HepG2 (cell line): ENCODE results near the gene ATR. TPM values are rescaled to one million over a fixed set of nuclear protein-coding genes. Genes with fewer than 3 reads are reported as not detected.

ENCODE experiments used
- ATAC-seq: fragments of 200-7000 bp; cut with Tn5 transposase; 3 replicates; pipeline ENCODE4 v1.9.1; 2020; ENCODE audit warnings: mild to moderate bottlenecking, moderate library complexity
- BruUV-seq: library from RNA; stranded (reverse); fragments of 400-500 nt; replicated peaks from 2 replicates; lab custom pipeline; 2021; lab: Mats Ljungman, UMichigan
- CTCF ChIA-PET: fragments of 300-600 bp; formaldehyde crosslinking; extraction: SDS; loops from one replicate; lab custom pipeline; 2021; ENCODE audit warnings: low total read pairs, inconsistent platforms, low intra/inter-chr PET ratio; lab: Yijun Ruan, JAX
- POLR2A ChIA-PET: fragments of 350-600 bp; sonication (Branson Sonifier 250); formaldehyde crosslinking; loops from one replicate; lab custom pipeline; 2020; ENCODE audit warnings: antibody characterized with exemption, inconsistent platforms; lab: Yijun Ruan, JAX
- DNase-seq: peaks from one replicate; pipeline ENCODE4 v3.0.0-alpha.2; 2015; ENCODE audit warnings: low spot score
- FAIRE-seq: peaks from 3 replicates; lab custom pipeline; 2011; peaks lifted over from hg19 to GRCh38; lab: Jason Lieb, UNC
- H2AFZ ChIP-seq: one replicate; pipeline ENCODE4 v1.6.1; 2011; ENCODE audit warnings: low read length, inconsistent platforms
- H3K27ac ChIP-seq: fragments of 300-600 bp; 3 replicates; pipeline ENCODE4 v1.8.0; 2011; ENCODE audit warnings: mixed run types, mild to moderate bottlenecking, mixed read lengths, low read length, inconsistent platforms; ENCODE audit not compliant: insufficient read depth; ENCODE audit errors: extremely low read length
- H3K27me3 ChIP-seq, 2 experiments: fragments of 200-600 bp in 1 of 2; 2 replicates in 1 of 2; 3 replicates in 1 of 2; pipeline versions ENCODE4 v1.6.0 to v1.8.0; 2011; ENCODE audit warnings: low read length in 2 of 2, mild to moderate bottlenecking in 2 of 2, moderate library complexity in 2 of 2, inconsistent platforms in 1 of 2; ENCODE audit not compliant: insufficient read depth in 2 of 2, control insufficient read depth in 1 of 2
- H3K36me3 ChIP-seq, 2 experiments: fragments of 200-600 bp in 1 of 2; replicated peaks in 1 of 2; 2 replicates in 1 of 2; 3 replicates in 1 of 2; pipeline versions ENCODE4 v1.5.1 to v1.8.0; 2011; ENCODE audit warnings: low read length in 2 of 2, inconsistent platforms in 1 of 2; ENCODE audit not compliant: insufficient read depth in 2 of 2, control insufficient read depth in 1 of 2
- H3K4me1 ChIP-seq: 2 replicates; pipeline ENCODE4 v1.5.1; 2012; ENCODE audit warnings: low read length, inconsistent platforms; ENCODE audit not compliant: insufficient read depth
- H3K4me2 ChIP-seq: 2 replicates; pipeline ENCODE4 v1.6.0; 2011; ENCODE audit warnings: low read depth, low read length, inconsistent platforms
- H3K4me3 ChIP-seq, 3 experiments: fragments of 200-600 bp in 1 of 3; sonication (generic), shearing (Covaris generic) in 1 of 3; replicated peaks in 1 of 3; 2 replicates each; pipeline ENCODE4 v1.5.1; 2011 to 2016; ENCODE audit warnings: low read length in 3 of 3, inconsistent platforms in 2 of 3, low read depth in 2 of 3, mild to moderate bottlenecking in 2 of 3, control low read depth in 1 of 3, mixed read lengths in 1 of 3; ENCODE audit not compliant: insufficient read depth in 1 of 3
- H3K79me2 ChIP-seq: one replicate; pipeline ENCODE4 v1.6.1; 2011; ENCODE audit warnings: low read length, inconsistent platforms; ENCODE audit not compliant: insufficient read depth
- H3K9ac ChIP-seq: 2 replicates; pipeline ENCODE4 v1.6.0; 2011; ENCODE audit warnings: mild to moderate bottlenecking, low read depth, low read length, inconsistent platforms; ENCODE audit not compliant: insufficient read depth
- H3K9me3 ChIP-seq: 2 replicates; pipeline ENCODE4 v1.5.1; 2012; ENCODE audit warnings: mild to moderate bottlenecking, low read length
- H4K20me1 ChIP-seq: 2 replicates; pipeline ENCODE4 v1.6.0; 2011; ENCODE audit warnings: inconsistent platforms, mild to moderate bottlenecking, low read length, moderate library complexity; ENCODE audit not compliant: insufficient read depth
- AHDC1 ChIP-seq: sonication (generic); formaldehyde crosslinking; IDR thresholded peaks from 2 replicates; pipeline ENCODE4 v1.5.1; 2020; ENCODE audit warnings: mild to moderate bottlenecking, missing genetic modification reagents, borderline replicate concordance
- GATAD2A ChIP-seq: IDR thresholded peaks from 2 replicates; pipeline ENCODE4 v1.6.1; 2016
- NFATC3 ChIP-seq: sonication (generic); formaldehyde crosslinking; IDR thresholded peaks from 2 replicates; pipeline ENCODE4 v1.5.1; 2020; ENCODE audit warnings: mild to moderate bottlenecking, missing genetic modification reagents
- RFX1 ChIP-seq: fragments of 450-650 bp; IDR thresholded peaks from 2 replicates; pipeline ENCODE4 v1.6.1; 2017
- ZBTB21 ChIP-seq: sonication (generic); formaldehyde crosslinking; IDR thresholded peaks from 2 replicates; pipeline ENCODE4 v1.4.0; 2020; ENCODE audit warnings: missing genetic modification reagents
- ZBTB34 ChIP-seq: sonication (generic); formaldehyde crosslinking; IDR thresholded peaks from 2 replicates; pipeline ENCODE4 v1.8.0; 2022; ENCODE audit warnings: mild to moderate bottlenecking, missing genetic modification reagents
- ZBTB39 ChIP-seq: sonication (generic); formaldehyde crosslinking; IDR thresholded peaks from 2 replicates; pipeline ENCODE4 v1.5.0; 2020; ENCODE audit warnings: missing genetic modification reagents
- ZNF296 ChIP-seq: sonication (generic); formaldehyde crosslinking; conservative IDR thresholded peaks from 2 replicates; pipeline ENCODE4 v1.5.0; 2020; ENCODE audit warnings: mild to moderate bottlenecking, missing genetic modification reagents
- ZNF326 ChIP-seq: sonication (generic); formaldehyde crosslinking; IDR thresholded peaks from 2 replicates; pipeline ENCODE4 v1.4.0; 2020; ENCODE audit warnings: missing genetic modification reagents, borderline replicate concordance
- ZNF878 ChIP-seq: sonication (generic); formaldehyde crosslinking; IDR thresholded peaks from 2 replicates; pipeline ENCODE4 v1.8.1; 2023; ENCODE audit warnings: mild to moderate bottlenecking, missing genetic modification reagents, moderate library complexity
- WGBS: methylation state at CpG from one replicate; pipeline ENCODE4 v1.1.6; 2017; ENCODE audit warnings: low lambda C conversion rate; 5-methylcytosine and 5-hydroxymethylcytosine counted together
- in situ Hi-C: cut with HindIII; loops from 2 replicates; pipeline ENCODE4 v1.10.0; 2017; ENCODE audit warnings: low pct_unique_long_range_greater_than_20kb; ENCODE audit not compliant: extremely low pct_ligation_motif_present
- intact Hi-C: fragments of 100-400 bp; cut with micrococcal nuclease; formaldehyde crosslinking; loops from one replicate; pipeline ENCODE4 v1.10.0; 2022; ENCODE audit not compliant: unreplicated experiment
- polyA plus RNA-seq, 8 experiments: library from polyadenylated mRNA; depleted of rRNA in 3 of 8; stranded (reverse) in 7 of 8; unstranded in 1 of 8; fragments of >200 nt; fragmentation: Illumina TruSeq in 4 of 8; extraction: Trizol in 4 of 8; gene quantifications; 2 replicates each; pipeline versions ENCODE4 v1.2.1 to v1.2.3, GENCODE V29; 2011 to 2016; ENCODE audit warnings: low read depth in 4 of 8, missing spikeins in 1 of 8, mixed read lengths in 1 of 8; ENCODE audit not compliant: insufficient read depth in 1 of 8
- total RNA-seq, 5 experiments: library from RNA; depleted of rRNA; stranded (reverse); fragments of >200 nt; fragmentation: Illumina TruSeq; extraction: Trizol; gene quantifications; 2 replicates each; pipeline ENCODE4 v1.2.3, GENCODE V29; 2016; ENCODE audit warnings: low read depth in 1 of 5

Gene ATR
- total and polyA plus RNA-seq, 2 of the 13 experiments (the other 11 are each of a cell fraction or from before 2014, with no cell fraction given), result 6.6 to 17.0 TPM

- TF ChIP-seq ZBTB34 (CRISPR knock-in tag), result no peak
- TF ChIP-seq NFATC3, result no peak
These were observed 130.4 kb downstream of the ATR start, which contains the start of gene XRN1 (continued) for GRCh38 chr3:142447852-142448823.

GRCh38 chr3:142447301-142447851 lies 131.2 kb downstream of the ATR start:
- no peak overlapping the region for H2AFZ ChIP-seq
- no peak for FAIRE-seq
- ChIA-PET POLR2A (interaction anchor here (0.6 to 1.4 kb wide), 2 partner anchors 131 to 152 kb away, joined by 3 to 5 read pairs; partner anchors contain the start of gene ATR), CTCF (no interaction called here)
- peak overlapping the region; percentile 97 to 100 (median 99) for H3K4me3 ChIP-seq
- no peaks in the 10 kb centered on the region for H3K9me3 ChIP-seq
- peak overlapping the region; percentile 81 for H3K4me2 ChIP-seq
- ATAC-seq, result peak; percentile 76
- intact Hi-C loops (loop anchor here (10.0 kb wide), 1 partner anchor 127 kb away; the partner anchor contains the start of gene ATR), in situ Hi-C loops (no loop called here)
- H3K36me3 ChIP-seq, result peaks cover 0 to 7% of the 10 kb centered on the region in 2 experiments; a peak in 2 of 5 replicates
- WGBS, result under 1% methylated on average over 11 of the region's 35 CpGs
- peak; percentile 39 for DNase-seq
- BruUV-seq, result no TSS peak
- H3K79me2 ChIP-seq, result peaks cover 48% of the 10 kb centered on the region
- H3K27me3 ChIP-seq, result peaks cover 0 to 4% of the 10 kb centered on the region in 2 experiments; a peak in 1 of 5 replicates
- peaks cover 6% of the 10 kb centered on the region for H4K20me1 ChIP-seq
- peak overlapping the region; percentile 96 for H3K27ac ChIP-seq
- peaks cover 35% of the 10 kb centered on the region for H3K4me1 ChIP-seq
- H3K9ac ChIP-seq, result peak overlapping the region; percentile 99
- TF ChIP-seq ZNF296 (CRISPR knock-in tag), result no peak
- peak; percentile 50; the same call in 1 of the 2 replicates for TF ChIP-seq AHDC1 (CRISPR knock-in tag)
- no peak for TF ChIP-seq RFX1
- no peak for TF ChIP-seq ZBTB39 (CRISPR knock-in tag)
- no peak for TF ChIP-seq ZNF326 (CRISPR knock-in tag)
- no peak for TF ChIP-seq ZBTB21 (CRISPR knock-in tag)
- TF ChIP-seq ZNF878 (CRISPR knock-in tag), result no peak
- no peak for TF ChIP-seq GATAD2A (CRISPR knock-in tag)
